HepG2 (cell line): ENCODE measurements around the gene BSN. TPM values are rescaled to one million over a fixed set of nuclear protein-coding genes. Genes with fewer than 3 reads are reported as not detected.

Experiments used
- MLXIP ChIP-seq: sonication (generic); formaldehyde crosslinking; IDR thresholded peaks from 2 replicates; pipeline ENCODE4 v1.9.0; 2021; ENCODE audit warnings: missing genetic modification reagents, borderline replicate concordance
- TRAFD1 ChIP-seq: sonication (generic); formaldehyde crosslinking; IDR thresholded peaks from 2 replicates; pipeline ENCODE4 v1.5.1; 2020; ENCODE audit warnings: missing genetic modification reagents, mild to moderate bottlenecking, borderline replicate concordance
- ZNF101 ChIP-seq: sonication (generic); formaldehyde crosslinking; IDR thresholded peaks from 2 replicates; pipeline ENCODE4 v1.4.0; 2020; ENCODE audit warnings: mild to moderate bottlenecking, low read depth, missing genetic modification reagents, borderline replicate concordance
- polyA plus RNA-seq, 8 experiments: library from polyadenylated mRNA; depleted of rRNA in 3 of 8; stranded (reverse) in 7 of 8; unstranded in 1 of 8; fragments of >200 nt; fragmentation: Illumina TruSeq in 4 of 8; extraction: Trizol in 4 of 8; gene quantifications; 2 replicates each; pipeline versions ENCODE4 v1.2.1 to v1.2.3, GENCODE V29; 2011 to 2016; ENCODE audit warnings: low read depth in 4 of 8, missing spikeins in 1 of 8, mixed read lengths in 1 of 8; ENCODE audit not compliant: insufficient read depth in 1 of 8
- total RNA-seq, 5 experiments: library from RNA; depleted of rRNA; stranded (reverse); fragments of >200 nt; fragmentation: Illumina TruSeq; extraction: Trizol; gene quantifications; 2 replicates each; pipeline ENCODE4 v1.2.3, GENCODE V29; 2016; ENCODE audit warnings: low read depth in 1 of 5
- TF ChIP-seq, protein P1 (sequence below): sonication (generic); formaldehyde crosslinking; IDR thresholded peaks from 2 replicates; pipeline ENCODE4 v1.8.1; 2023; ENCODE audit warnings: mild to moderate bottlenecking, inconsistent platforms, moderate library complexity, missing genetic modification reagents, borderline replicate concordance
- TF ChIP-seq, protein P2 (sequence below): sonication (generic); formaldehyde crosslinking; IDR thresholded peaks from 2 replicates; pipeline ENCODE4 v1.5.0; 2020; ENCODE audit warnings: missing genetic modification reagents

The BSN gene
- total and polyA plus RNA-seq, 2 of the 13 experiments (the other 11 are each of a cell fraction or from before 2014, with no cell fraction given): 0.42 to 0.86 TPM

DNA sequence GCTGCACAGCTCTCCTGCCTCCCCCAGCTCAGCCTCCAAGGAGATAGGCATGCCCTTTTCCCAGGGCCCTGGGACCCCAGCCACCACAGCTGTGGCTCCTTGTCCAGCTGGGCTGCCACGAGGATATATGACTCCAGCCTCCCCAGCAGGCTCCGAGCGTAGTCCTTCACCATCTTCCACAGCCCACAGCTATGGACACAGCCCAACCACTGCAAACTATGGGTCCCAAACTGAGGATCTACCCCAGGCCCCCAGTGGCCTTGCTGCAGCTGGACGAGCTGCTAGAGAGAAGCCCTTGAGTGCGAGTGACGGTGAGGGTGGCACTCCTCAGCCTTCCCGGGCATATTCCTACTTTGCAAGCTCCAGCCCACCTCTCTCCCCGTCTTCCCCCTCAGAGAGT lies 99.3 kb downstream of the BSN start (continued):
- TF ChIP-seq TRAFD1 (CRISPR knock-in tag) (no peak), MLXIP (no peak), ZNF101 (CRISPR knock-in tag) (no peak)
- TF ChIP-seq, protein P1, sequence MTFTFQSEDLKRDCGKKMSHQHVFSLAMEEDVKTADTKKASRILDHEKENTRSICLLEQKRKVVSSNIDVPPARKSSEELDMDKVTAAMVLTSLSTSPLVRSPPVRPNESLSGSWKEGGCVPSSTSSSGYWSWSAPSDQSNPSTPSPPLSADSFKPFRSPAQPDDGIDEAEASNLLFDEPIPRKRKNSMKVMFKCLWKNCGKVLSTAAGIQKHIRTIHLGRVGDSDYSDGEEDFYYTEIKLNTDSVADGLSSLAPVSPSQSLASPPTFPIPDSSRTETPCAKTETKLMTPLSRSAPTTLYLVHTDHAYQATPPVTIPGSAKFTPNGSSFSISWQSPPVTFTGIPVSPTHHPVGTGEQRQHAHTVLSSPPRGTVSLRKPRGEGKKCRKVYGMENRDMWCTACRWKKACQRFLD (CRISPR knock-in tag): no peak
- TF ChIP-seq, protein P2, sequence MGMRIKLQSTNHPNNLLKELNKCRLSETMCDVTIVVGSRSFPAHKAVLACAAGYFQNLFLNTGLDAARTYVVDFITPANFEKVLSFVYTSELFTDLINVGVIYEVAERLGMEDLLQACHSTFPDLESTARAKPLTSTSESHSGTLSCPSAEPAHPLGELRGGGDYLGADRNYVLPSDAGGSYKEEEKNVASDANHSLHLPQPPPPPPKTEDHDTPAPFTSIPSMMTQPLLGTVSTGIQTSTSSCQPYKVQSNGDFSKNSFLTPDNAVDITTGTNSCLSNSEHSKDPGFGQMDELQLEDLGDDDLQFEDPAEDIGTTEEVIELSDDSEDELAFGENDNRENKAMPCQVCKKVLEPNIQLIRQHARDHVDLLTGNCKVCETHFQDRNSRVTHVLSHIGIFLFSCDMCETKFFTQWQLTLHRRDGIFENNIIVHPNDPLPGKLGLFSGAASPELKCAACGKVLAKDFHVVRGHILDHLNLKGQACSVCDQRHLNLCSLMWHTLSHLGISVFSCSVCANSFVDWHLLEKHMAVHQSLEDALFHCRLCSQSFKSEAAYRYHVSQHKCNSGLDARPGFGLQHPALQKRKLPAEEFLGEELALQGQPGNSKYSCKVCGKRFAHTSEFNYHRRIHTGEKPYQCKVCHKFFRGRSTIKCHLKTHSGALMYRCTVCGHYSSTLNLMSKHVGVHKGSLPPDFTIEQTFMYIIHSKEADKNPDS (CRISPR knock-in tag): no peak
